Measurements from ENCODE around the gene TRABD2B.

Gene TRABD2B

GRCh38 chr1:47776667-47777131 lies 220.5 kb downstream of the TRABD2B start:
- Mint-ChIP-seq H3K4me3 (no peak overlapping the region), H3K4me1 (ENCODE audit: low read depth) (no peaks in the 10 kb centered on the region), H3K9me3 (no peaks in the 10 kb centered on the region), H3K27ac (no peak overlapping the region), H3K36me3 (ENCODE audit: low read depth) (no peaks in the 10 kb centered on the region), H3K27me3 (no peaks in the 10 kb centered on the region)

- Mint-ChIP-seq H3K27me3 (no peaks in the 10 kb centered on the region), H3K4me3 (no peak overlapping the region), H3K36me3 (ENCODE audit: low read depth) (no peaks in the 10 kb centered on the region), H3K9me3 (no peaks in the 10 kb centered on the region), H3K4me1 (ENCODE audit: low read depth) (no peaks in the 10 kb centered on the region), H3K27ac (no peak overlapping the region)
Measured at GRCh38 chr1:47774986-47775834, 222.0 kb downstream of the TRABD2B start.

- no peaks in the 10 kb centered on the region for H3K4me1 Mint-ChIP-seq (ENCODE audit: low read depth)
- no peak overlapping the region for H3K27ac Mint-ChIP-seq
- H3K36me3 Mint-ChIP-seq (ENCODE audit: low read depth), result no peaks in the 10 kb centered on the region
- H3K4me3 Mint-ChIP-seq, result no peak overlapping the region
- H3K9me3 Mint-ChIP-seq, result no peaks in the 10 kb centered on the region
- H3K27me3 Mint-ChIP-seq, result no peaks in the 10 kb centered on the region
Measured at GRCh38 chr1:47772960-47773682, 224.1 kb downstream of the TRABD2B start.

- H3K4me3 Mint-ChIP-seq, result no peak overlapping the region
- no peaks in the 10 kb centered on the region for H3K27me3 Mint-ChIP-seq
- no peak overlapping the region for H3K27ac Mint-ChIP-seq
- no peaks in the 10 kb centered on the region for H3K4me1 Mint-ChIP-seq (ENCODE audit: low read depth)
- H3K9me3 Mint-ChIP-seq, result no peaks in the 10 kb centered on the region
- no peaks in the 10 kb centered on the region for H3K36me3 Mint-ChIP-seq (ENCODE audit: low read depth)
Measured at GRCh38 chr1:47772281-47772680, 224.9 kb downstream of the TRABD2B start.

- no peaks in the 10 kb centered on the region for H3K4me1 Mint-ChIP-seq (ENCODE audit: low read depth)
- no peak overlapping the region for H3K4me3 Mint-ChIP-seq
- no peaks in the 10 kb centered on the region for H3K9me3 Mint-ChIP-seq
- H3K27ac Mint-ChIP-seq, result no peak overlapping the region
- H3K36me3 Mint-ChIP-seq (ENCODE audit: low read depth), result no peaks in the 10 kb centered on the region
- H3K27me3 Mint-ChIP-seq, result no peaks in the 10 kb centered on the region
Measured at GRCh38 chr1:47771751-47772150, 225.4 kb downstream of the TRABD2B start.

GRCh38 chr1:47769983-47770382 lies 227.2 kb downstream of the TRABD2B start:
- H3K27me3 Mint-ChIP-seq, result no peaks in the 10 kb centered on the region
- H3K27ac Mint-ChIP-seq, result no peak overlapping the region
- no peaks in the 10 kb centered on the region for H3K36me3 Mint-ChIP-seq (ENCODE audit: low read depth)
- no peak overlapping the region for H3K4me3 Mint-ChIP-seq
- no peaks in the 10 kb centered on the region for H3K4me1 Mint-ChIP-seq (ENCODE audit: low read depth)
- no peaks in the 10 kb centered on the region for H3K9me3 Mint-ChIP-seq

- Mint-ChIP-seq H3K36me3 (ENCODE audit: low read depth) (no peaks in the 10 kb centered on the region), H3K27ac (no peak overlapping the region), H3K27me3 (no peaks in the 10 kb centered on the region), H3K9me3 (no peaks in the 10 kb centered on the region), H3K4me3 (no peak overlapping the region), H3K4me1 (ENCODE audit: low read depth) (no peaks in the 10 kb centered on the region)
Measured at GRCh38 chr1:47769295-47769694, 227.9 kb downstream of the TRABD2B start.

GRCh38 chr1:47767741-47768100 lies 229.5 kb downstream of the TRABD2B start:
- no peak overlapping the region for H3K4me3 Mint-ChIP-seq
- H3K9me3 Mint-ChIP-seq, result no peaks in the 10 kb centered on the region
- no peaks in the 10 kb centered on the region for H3K4me1 Mint-ChIP-seq (ENCODE audit: low read depth)
- H3K27ac Mint-ChIP-seq, result no peak overlapping the region
- no peaks in the 10 kb centered on the region for H3K36me3 Mint-ChIP-seq (ENCODE audit: low read depth)
- H3K27me3 Mint-ChIP-seq, result no peaks in the 10 kb centered on the region

- Mint-ChIP-seq H3K27ac (no peak overlapping the region), H3K4me1 (ENCODE audit: low read depth) (no peaks in the 10 kb centered on the region)
Measured at GRCh38 chr1:47766832-47767740, 230.1 kb downstream of the TRABD2B start.

GRCh38 chr1:47765742-47766485 lies 231.3 kb downstream of the TRABD2B start:
- Mint-ChIP-seq H3K36me3 (ENCODE audit: low read depth) (no peaks in the 10 kb centered on the region), H3K4me1 (ENCODE audit: low read depth) (no peaks in the 10 kb centered on the region), H3K9me3 (no peaks in the 10 kb centered on the region), H3K4me3 (no peak overlapping the region), H3K27ac (no peak overlapping the region), H3K27me3 (peaks cover 3% of the 10 kb centered on the region)

More at GRCh38 chr1:47766832-47767740, 230.1 kb downstream of the TRABD2B start:
- Mint-ChIP-seq H3K36me3 (ENCODE audit: low read depth) (no peaks in the 10 kb centered on the region), H3K9me3 (no peaks in the 10 kb centered on the region), H3K27me3 (no peaks in the 10 kb centered on the region), H3K4me3 (no peak overlapping the region)

- H3K9me3 Mint-ChIP-seq, result no peaks in the 10 kb centered on the region
- H3K4me1 Mint-ChIP-seq (ENCODE audit: low read depth), result no peaks in the 10 kb centered on the region
- no peak overlapping the region for H3K4me3 Mint-ChIP-seq
- no peak overlapping the region for H3K27ac Mint-ChIP-seq
- peaks cover 3% of the 10 kb centered on the region for H3K27me3 Mint-ChIP-seq
- no peaks in the 10 kb centered on the region for H3K36me3 Mint-ChIP-seq (ENCODE audit: low read depth)
Measured at GRCh38 chr1:47765236-47765635, 231.9 kb downstream of the TRABD2B start.

- Mint-ChIP-seq H3K27me3 (peaks cover 8% of the 10 kb centered on the region), H3K36me3 (ENCODE audit: low read depth) (no peaks in the 10 kb centered on the region), H3K27ac (no peak overlapping the region), H3K4me3 (no peak overlapping the region), H3K9me3 (no peaks in the 10 kb centered on the region), H3K4me1 (ENCODE audit: low read depth) (no peaks in the 10 kb centered on the region)
Measured at GRCh38 chr1:47764461-47765046, 232.6 kb downstream of the TRABD2B start.

- Mint-ChIP-seq H3K4me1 (ENCODE audit: low read depth) (no peaks in the 10 kb centered on the region), H3K36me3 (ENCODE audit: low read depth) (no peaks in the 10 kb centered on the region), H3K27ac (no peak overlapping the region), H3K27me3 (peaks cover 9% of the 10 kb centered on the region), H3K4me3 (no peak overlapping the region), H3K9me3 (no peaks in the 10 kb centered on the region)
Measured at GRCh38 chr1:47763591-47764171, 233.5 kb downstream of the TRABD2B start.

GRCh38 chr1:47761974-47762373 lies 235.2 kb downstream of the TRABD2B start:
- Mint-ChIP-seq H3K36me3 (ENCODE audit: low read depth) (no peaks in the 10 kb centered on the region), H3K9me3 (no peaks in the 10 kb centered on the region), H3K27me3 (peaks cover 14% of the 10 kb centered on the region), H3K4me3 (no peak overlapping the region), H3K27ac (no peak overlapping the region), H3K4me1 (ENCODE audit: low read depth) (no peaks in the 10 kb centered on the region)
